DMS153 treated with DMSO at 0.1 percent for 48 hours (cell line): Measurements from ENCODE around the gene ECEL1.
"Not testable (repeated sequence)": the region's sequence is repeated elsewhere in the genome, so short reads cannot be mapped to it uniquely, and the experiment has no call there.

ENCODE experiments used
- DNase-seq: peaks from one replicate; lab custom pipeline; 2025; ENCODE audit not compliant: unreplicated experiment; lab: John Stamatoyannopoulos, UW

The ECEL1 gene

DNA sequence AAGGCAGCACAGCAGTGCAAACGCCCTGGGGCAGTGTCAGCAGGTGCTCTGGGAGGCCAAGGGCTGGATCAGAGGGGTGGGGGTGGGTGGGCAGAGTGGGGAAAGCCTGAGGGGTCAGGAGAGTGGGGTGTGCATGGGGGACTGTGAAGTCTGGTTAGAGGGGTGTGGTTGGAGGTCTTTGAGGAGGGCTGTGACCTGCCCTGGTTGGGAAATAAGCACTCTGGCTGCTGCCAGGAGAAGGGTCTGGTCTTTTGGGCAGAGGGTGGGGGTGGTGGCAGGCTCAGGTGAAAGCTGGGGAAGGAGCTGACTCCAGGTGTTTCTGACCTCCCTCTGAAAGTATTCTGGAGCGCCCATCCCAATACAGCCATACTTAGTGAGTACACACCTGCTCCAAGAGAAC, 27.5 kb downstream of the ECEL1 start:
- no peak for DNase-seq

DNA sequence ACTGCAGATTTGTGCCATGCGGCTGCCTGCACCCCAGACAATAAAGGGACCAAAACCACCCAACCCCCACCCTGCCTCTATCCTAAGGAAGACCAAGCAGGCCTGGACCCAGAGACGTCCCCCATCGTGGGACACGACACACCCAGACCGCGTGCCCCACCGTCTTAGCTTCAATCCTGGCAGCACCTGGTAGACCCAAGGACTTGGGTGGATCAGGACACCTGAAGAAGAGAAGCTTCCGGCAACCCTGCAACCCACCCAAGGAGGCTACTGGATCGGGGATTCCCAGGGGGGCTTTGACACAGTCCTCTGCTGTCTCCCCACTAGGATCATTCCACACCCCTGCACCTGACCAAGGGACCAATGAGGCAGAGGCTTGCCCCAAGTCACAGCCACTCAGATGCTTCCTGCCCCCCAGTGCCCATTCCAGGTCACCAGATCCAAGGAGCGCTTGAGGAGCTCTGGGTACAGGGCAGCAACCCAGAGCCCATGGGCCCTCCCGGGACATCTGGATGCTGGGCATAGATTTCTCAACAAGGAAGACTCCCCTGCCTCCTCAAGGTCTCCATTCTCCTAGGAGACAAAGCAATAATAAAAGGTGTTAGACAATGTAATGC, 28.1 kb downstream of the ECEL1 start:
- no peak for DNase-seq

DNA sequence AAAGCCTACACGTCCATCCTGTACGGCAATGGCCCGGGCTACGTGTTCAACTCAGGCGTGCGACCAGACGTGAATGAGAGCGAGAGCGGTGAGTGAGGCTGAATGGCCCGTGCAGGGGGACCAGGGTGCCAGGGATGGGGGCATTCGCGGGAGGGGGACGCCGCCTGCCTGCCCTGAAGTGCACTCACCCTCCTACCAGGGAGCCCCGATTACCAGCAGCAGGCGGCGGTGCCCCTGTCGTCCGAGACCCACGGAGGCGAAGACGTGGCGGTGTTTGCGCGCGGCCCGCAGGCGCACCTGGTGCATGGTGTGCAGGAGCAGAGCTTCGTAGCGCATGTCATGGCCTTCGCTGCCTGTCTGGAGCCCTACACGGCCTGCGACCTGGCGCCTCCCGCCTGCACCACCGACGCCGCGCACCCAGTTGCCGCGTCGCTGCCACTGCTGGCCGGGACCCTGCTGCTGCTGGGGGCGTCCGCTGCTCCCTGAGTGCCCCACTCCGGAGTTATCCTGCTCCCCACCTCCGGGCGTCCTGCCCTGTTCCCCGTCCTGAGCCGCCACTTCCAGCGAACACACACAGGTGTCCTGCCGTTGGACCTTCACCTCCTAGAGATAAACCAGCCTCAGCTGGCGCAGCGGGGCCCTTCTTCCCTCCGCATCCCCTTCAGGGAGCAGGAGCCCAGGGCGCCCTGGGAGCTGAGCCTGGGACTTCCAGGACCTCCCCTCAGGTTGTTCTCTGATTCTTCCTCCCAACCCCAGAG, 28.8 kb downstream of the ECEL1 start:
- no peak for DNase-seq

DNA sequence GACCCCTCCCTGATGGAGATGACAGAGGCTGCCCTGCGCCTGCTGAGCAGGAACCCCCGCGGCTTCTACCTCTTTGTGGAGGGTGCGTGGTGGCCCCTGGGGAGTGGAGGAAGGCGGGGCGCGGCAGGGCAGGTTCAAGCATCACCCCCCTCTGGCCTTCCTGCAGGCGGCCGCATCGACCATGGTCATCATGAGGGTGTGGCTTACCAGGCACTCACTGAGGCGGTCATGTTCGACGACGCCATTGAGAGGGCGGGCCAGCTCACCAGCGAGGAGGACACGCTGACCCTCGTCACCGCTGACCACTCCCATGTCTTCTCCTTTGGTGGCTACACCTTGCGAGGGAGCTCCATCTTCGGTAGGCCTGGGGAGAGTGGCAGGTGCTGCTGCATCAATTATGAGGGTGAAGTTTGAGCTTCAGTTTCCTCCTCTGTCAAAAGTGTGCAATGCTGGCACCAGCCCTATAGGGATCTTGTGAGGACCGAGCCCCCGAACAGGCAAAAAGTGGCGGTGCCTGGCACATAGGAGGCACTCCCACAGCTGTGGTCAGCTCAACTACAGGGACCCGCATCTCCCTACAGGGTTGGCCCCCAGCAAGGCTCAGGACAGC, 29.5 kb downstream of the ECEL1 start:
- no peak for DNase-seq

DNA sequence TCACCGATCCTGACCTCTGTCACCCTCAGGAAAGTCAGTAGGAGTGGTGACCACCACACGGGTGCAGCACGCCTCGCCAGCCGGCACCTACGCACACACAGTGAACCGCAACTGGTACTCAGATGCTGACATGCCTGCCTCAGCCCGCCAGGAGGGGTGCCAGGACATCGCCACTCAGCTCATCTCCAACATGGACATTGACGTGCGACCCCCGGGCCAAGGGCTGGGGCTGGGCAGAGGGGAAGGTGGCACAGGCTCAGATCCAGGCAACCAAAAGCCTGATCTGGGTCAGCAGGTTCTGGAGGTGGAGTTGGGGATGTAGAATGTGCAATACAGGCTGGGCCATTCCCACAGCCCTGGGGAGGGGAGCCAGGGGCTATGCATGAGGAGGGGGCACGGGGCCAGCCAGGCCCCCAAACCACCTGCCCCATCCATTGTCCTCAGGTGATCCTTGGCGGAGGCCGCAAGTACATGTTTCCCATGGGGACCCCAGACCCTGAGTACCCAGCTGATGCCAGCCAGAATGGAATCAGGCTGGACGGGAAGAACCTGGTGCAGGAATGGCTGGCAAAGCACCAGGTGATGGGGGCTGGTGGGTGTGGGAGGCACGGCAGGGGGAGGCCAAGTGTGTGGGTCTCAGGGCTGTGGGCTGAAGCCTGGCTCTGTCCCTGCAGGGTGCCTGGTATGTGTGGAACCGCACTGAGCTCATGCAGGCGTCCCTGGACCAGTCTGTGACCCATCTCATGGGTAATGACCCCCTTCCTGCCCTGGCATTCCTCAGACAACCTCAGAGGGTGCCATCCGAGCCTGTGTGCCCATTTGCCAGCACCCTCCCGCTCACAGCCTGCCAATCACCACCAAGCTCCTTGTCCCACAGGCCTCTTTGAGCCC, 30.3 kb downstream of the ECEL1 start:
- DNase-seq: no peak

DNA sequence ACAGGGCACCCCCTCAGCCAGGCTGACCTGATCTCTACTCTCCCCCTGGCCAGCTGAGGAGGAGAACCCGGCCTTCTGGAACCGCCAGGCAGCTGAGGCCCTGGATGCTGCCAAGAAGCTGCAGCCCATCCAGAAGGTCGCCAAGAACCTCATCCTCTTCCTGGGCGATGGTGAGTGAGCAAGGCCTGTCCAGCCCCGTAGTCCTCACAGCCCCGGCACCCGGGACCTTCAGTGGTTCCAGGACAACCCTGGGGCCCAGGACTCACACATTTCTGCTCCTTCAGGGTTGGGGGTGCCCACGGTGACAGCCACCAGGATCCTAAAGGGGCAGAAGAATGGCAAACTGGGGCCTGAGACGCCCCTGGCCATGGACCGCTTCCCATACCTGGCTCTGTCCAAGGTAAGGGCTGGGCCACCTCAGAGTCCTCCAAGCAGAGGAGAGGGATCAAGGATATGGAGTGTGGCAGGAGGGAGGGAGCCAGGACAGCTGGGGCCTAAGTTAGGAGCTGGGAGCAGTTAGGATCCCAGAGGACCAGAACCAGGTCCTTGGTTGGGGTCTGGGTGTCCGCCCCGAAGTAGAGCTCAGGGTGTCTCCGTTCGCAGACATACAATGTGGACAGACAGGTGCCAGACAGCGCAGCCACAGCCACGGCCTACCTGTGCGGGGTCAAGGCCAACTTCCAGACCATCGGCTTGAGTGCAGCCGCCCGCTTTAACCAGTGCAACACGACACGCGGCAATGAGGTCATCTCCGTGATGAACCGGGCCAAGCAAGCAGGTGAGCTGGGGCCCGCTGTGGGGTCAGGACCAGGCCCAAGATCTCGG, 31.1 kb downstream of the ECEL1 start:
- DNase-seq: no peak

DNA sequence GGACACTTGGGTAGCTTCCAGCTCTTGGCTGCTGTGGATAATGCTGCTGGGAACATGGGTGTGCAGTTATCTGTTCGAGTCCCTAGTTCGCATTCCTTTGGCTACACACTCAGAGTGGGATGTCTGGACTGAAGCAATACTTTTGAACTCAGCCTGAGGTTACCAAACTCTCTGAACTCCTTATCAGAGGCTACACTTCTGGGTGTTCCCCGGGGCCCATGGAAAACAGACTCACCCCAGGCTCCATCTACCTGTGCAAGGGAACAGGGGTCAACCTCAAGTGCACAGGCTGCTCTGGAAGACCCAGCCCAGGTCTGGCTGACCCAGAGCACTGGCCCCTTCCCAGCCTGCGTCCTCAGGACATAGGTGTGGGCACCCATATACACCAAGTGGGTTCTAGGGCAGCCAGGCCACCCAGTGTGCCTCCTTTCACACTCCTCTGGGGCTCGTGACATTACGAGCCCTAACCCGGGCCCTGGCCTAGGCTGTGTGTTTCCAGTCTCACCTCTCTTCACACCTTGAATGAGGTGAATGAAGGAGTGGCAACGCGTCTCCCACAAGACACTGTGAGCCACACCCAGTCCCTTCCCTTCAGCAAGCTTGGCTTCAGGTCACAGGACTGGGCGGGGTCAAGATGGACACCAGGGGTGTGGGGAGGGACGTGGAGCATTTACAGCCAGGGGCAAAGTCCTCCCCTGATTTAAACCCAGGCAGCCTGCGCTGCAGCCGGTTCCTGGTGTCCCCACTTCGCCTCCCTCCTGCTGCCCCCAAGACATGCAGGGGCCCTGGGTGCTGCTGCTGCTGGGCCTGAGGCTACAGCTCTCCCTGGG, 32.0 kb downstream of the ECEL1 start, which contains the start of gene ALPI:
Gene ALPI, plus strand, starts transcription at position 728 of the 830 bp plus-strand sequence. Its CDS starts 47 bp downstream, at position 775.
- DNase-seq: no peak

DNA sequence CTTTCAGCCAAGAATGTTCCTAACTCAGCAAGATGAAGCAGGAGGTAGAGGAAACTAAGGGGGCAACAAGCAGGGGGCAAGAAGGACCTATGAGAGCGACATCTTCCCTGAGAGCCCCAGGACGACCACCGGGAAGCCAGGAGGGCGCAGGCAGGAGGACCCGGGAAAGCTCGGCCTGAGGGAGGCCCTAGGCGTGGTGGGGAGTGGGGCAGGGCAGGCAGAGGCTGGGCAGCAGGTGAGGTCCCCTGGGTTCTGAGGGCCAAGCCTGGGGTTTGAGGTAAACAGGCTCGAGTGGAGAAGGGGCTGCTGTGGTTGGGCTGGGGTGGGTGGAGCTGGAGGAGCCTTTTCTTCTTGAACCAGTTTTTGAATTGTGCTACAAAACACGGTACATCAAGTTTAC, 33.0 kb downstream of the ECEL1 start:
- no peak for DNase-seq

DNA sequence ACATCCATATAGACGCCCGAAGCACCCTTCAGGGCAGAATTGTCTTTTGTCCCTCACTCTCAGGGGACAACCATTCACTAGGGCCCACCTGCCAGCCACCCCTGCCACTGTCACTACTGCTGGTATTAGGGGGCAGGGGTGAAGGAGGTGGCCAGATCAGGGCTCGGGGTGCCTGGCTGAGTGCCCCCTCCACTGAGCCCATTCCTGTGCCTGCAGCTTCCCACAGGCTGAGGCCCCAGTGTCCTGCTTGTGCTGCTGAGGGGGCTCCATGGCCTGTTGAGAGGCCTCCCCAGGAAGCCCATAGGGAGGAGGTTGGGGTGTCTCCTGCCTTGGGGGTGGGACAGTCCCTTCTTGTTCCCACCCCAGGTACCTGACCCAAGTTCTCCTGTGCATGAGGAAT, 36.0 kb downstream of the ECEL1 start:
- not testable (repeated sequence) for DNase-seq

DNA sequence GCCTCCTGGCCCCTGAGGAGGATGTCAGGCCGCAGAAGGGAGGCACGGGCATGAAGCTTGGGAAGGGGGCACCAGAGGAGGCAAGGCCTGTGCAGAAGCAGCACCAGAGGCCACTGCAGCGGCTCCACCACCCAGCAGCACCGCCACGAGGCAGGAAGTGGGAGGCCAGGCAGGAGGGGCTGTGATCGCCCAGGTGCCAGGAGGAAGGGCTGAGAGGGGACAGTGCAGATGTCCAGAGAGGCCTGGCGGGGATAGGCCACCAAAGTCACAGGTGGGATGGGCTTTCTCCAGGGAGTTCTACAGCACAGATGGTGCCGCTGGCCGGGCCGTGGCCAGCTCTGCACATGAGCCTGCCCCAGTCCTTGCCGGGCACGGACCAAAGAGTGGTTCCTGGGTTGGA, 37.7 kb downstream of the ECEL1 start:
- no peak for DNase-seq

DNA sequence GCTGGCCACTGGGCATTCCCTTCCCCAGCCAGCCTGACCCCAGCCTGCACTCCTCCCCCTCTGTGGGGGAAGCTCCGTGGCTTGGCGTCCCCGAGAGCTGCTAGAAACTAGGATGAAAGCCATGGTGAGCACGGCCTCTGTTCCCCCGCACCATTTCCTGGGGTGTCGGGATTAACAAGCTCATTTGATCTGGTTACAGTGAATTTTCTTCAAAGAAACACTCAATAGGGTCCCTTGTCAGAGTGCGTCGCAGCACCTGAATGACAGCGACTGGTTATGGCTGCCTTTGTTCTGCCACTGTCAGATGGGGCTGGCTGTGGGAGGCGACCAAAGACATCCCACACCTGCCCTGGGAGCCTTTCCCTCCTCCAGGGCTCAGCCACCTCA, 39.3 kb downstream of the ECEL1 start:
- no peak for DNase-seq

DNA sequence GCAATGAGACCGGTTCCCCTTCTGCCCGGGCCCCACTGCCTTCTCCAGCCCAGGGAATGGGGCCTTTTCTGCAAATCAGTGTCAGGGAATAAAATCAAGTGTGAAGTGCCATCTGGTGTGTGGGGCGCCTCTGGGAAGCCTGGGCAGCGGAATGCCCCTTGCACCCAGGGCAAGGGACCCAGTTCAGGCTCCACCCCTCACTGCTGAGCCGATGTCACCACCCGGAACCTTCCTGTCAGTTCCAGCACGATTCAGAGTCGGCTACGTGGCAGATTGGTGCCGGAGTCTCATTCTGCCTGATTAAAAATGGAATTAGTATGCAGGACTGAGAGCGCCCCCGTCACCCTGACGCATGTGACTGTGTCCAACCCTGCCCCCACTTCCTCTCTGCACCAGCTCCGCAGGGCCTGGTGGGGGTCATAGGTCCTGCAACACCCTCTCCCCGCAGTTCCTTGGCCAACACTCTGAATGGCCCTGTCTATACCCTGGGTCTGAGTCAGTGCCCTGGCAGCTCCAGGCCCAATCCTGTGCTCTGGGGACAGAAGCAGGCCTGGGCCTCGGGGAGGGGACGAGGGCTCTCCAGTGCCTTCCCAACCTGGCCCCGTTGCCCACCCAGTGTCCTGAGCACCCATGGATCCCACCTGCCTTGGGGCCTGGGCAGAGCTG, 39.9 kb downstream of the ECEL1 start:
- DNase-seq: no peak

DNA sequence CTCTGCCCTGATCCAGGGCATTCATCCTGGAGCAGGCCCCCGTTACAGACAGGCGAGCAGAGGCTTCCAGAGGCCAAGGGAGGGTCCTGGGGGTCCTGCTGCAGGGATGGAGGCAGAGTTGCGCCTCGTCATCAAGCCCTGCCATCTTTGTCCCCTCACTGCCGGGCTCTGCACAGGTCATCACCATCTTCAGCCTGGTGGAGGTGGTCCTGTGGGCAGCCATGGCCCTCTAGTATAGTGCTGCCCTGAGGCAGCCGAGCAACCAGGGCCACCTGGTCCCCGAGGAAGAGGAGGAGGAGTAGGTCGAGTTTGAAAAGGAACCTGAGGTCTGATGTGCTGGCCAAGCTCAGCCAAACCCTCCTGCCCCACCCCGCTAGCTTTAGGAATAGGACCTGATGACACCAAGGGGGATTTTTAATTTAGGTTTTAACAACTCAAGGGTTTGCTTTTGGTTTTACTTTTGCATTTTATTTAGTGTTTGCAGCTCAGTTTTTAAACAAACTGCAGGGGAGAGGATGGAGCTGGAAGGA, 40.5 kb downstream of the ECEL1 start:
- DNase-seq: no peak

DNA sequence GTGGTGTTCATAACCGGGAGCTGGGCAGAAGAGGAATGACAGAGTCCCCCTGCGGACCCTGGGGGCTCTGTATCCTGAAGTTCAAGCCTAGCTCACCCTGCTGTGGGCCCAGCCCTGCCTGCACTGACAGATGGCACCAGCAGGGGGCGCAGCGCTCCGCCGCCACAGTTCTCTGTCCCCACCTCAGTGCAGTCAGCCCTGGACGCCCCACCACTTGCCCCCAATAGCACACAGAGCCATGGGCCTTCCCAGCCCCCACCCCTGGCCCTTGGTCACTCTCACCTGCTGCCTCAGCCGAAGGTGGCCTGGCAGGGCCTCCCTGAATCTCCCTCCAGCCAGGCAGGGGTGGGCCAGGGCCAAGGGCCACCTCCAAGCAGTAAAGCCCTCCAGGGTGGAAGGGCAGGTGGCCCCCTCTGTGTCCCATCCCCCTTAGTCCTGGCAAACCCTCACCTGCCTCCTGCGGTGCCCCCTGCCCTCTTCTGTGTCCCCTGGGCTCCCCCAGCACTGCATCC, 41.3 kb downstream of the ECEL1 start:
- not testable (repeated sequence) for DNase-seq

DNA sequence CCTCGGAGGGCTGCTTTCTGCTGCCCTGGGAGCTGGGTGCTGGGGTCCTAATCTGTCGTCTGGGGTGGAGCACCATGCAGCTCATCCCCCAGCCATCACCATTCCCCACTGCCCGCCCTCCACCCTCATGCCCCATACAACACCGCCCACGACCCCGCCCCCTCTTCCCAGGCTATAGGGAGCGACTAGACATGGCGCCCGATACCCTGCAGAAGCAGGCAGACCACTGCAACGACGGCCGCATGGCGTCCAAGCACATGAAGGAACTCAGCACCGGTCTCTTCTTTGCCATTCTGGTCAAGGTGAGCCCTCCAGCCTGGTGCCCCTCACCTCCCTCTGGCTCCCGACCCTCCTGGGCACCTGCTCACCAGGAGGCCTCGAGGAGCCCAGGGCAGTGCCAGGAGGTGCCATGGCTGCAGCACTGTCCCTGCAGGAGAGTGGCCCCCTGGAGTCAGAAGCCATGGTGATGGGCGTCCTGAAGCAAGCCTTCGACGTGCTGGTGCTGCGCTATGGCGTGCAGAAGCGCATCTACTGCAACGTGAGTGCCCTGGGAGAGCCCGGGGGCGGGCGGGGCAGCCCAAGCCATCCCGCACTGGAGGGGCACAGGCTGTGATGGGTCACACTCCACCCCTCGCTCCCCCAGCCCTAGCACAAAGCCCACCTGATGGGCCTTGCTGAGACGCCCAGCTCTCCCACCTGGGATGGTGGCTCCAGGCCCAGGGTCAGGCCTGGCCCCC, 42.3 kb downstream of the ECEL1 start:
- DNase-seq: not testable (repeated sequence)

DNA sequence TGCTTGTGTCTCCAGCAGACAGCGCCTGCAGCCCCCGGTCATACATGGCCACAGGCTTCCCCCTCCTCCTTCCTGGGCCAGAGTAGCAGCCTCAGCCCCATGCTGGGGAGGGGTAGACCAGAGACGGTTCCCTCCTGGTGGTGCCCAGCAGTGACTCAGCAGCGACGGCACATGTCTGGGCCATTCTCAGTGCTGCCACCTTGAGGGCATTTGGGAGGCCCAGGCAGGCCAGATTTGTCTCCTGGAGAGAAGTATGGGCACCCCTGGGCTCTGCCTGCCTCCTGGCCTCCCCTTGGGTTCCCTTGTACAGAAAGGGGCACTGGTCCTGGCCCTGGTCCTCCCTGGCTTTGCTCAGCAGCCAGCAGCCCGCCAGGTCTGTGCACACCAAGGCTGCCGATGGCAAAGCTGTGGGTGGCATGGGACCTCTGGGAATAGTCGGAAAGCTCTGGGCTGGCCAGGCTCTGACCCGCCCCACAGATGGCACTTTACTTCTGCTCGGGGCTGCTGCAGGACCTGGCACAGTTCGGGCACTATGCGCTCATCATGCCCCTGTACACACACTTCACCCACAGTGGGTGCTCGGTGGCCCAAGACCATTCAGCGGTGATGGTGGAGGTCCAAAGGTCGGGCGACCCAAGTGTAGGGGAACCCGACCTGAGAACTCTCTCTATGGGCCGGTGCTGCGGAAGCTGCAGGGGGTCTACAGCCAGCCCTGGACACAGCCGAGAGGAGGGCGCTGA, 43.1 kb downstream of the ECEL1 start:
- no peak for DNase-seq
